ENCODE measurements around the gene LRRFIP1.

DNA sequence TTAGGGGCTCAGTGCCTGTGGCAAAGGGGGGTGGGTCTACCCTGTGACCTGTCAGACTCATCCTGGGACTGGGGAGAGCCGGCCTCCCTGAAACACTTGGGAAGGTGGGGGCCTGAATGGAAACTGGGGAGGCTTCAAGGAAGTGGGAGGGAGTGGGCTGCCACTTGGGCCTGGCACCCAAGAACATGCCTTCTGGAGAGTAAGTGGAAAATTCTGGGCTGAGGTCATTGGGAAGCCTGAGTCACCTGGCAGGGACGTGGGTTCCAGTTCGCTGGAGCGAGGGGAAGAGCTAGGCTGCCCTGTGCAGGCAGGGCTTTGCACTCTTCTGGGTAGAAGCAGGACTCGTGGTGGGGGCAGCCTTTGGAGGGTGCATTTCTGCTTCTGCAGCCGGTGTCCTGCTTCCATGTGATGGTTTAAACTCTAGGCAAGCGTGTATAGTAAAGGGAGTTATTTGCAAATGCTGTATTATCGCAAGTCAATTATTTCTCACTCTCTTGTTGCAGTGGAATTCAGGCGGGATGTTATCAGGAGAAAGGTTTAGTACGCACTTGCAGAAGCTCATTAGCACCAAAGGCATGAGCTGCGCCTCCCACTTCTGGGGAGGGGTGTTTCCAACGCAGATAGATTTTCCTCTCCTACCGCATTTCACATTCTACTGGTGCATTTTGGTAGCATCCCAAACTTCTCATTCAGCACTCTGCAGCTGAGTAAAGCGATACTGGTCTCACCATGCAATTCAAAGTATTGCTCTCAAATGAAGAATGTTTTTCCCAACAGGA is 3.8 kb downstream of the LRRFIP1 start:
- TF ChIP-seq CTCF (IDR thresholded peaks at IDR 0.05): no peak
- TF ChIP-seq EZH2 (IDR thresholded peaks at IDR 0.05): no peak
- no peak for TF ChIP-seq EZH2phosphoT487 (IDR thresholded peaks at IDR 0.05)

All from neural progenitor cell (in vitro differentiated cells).